ENCODE results near the gene ASIP.
A peak's percentile ranks its signal among the peaks of the same experiment; 100 is the strongest.

ASIP gene

GRCh38 chr20:34311118-34312023 lies 70.1 kb downstream of the ASIP start:
- no peak for DNase-seq (ENCODE audit: low read depth)

GRCh38 chr20:34312024-34312460 lies 70.8 kb downstream of the ASIP start:
- no peak for DNase-seq (ENCODE audit: low read depth)

- DNase-seq (ENCODE audit: low read depth) = peak; percentile 76
Measured at GRCh38 chr20:34312544-34313217, 71.5 kb downstream of the ASIP start.

- no peak for DNase-seq (ENCODE audit: low read depth)
Measured at GRCh38 chr20:34315236-34315635, 74.0 kb downstream of the ASIP start.

GRCh38 chr20:34316196-34316814 lies 75.1 kb downstream of the ASIP start:
- DNase-seq (ENCODE audit: low read depth) = no peak

Measured in T follicular helper cell (primary cell).